Neural cell (in vitro differentiated cells): Measurements from ENCODE around the gene GUCA1A. TPM values are rescaled to one million over a fixed set of nuclear protein-coding genes. Genes with fewer than 3 reads are reported as not detected.
"Not testable (repeated sequence)": the region's sequence is repeated elsewhere in the genome, so short reads cannot be mapped to it uniquely, and the experiment has no call there.

Experiments used
- H2AFZ ChIP-seq: fragments of 200-600, 300-800 bp; sonication (generic), shearing (Covaris generic); 2 replicates; pipeline ENCODE4 v1.6.0; 2014; ENCODE audit warnings: low read depth, mild to moderate bottlenecking, antibody characterized with exemption, low read length, moderate library complexity
- H3F3A ChIP-seq: fragments of 200-600 bp; shearing (Covaris generic); 2 replicates; pipeline ENCODE4 v1.6.1; 2016; ENCODE audit warnings: mild to moderate bottlenecking, moderate library complexity, mixed read lengths, antibody characterized with exemption, low read length; ENCODE audit not compliant: insufficient read depth, poor library complexity, severe bottlenecking
- H3K27ac ChIP-seq: fragments of 200-600, 300-800 bp; sonication (generic), shearing (Covaris generic); 2 replicates; pipeline ENCODE4 v1.5.1; 2014; ENCODE audit warnings: mild to moderate bottlenecking, low read length, moderate library complexity
- H3K27me3 ChIP-seq: fragments of 300-800, 200-600 bp; sonication (generic), shearing (Covaris generic); 2 replicates; pipeline ENCODE4 v1.6.0; 2014; ENCODE audit warnings: mild to moderate bottlenecking, low read depth, low read length, moderate library complexity; ENCODE audit not compliant: insufficient read depth
- H3K36me3 ChIP-seq: fragments of 300-800, 200-600 bp; sonication (generic), shearing (Covaris generic); 2 replicates; pipeline ENCODE4 v1.5.1; 2014; ENCODE audit warnings: mild to moderate bottlenecking, antibody characterized with exemption, low read length, moderate library complexity; ENCODE audit not compliant: insufficient read depth
- H3K4me2 ChIP-seq: fragments of 300-800, 200-600 bp; sonication (generic), shearing (Covaris generic); 2 replicates; pipeline ENCODE4 v1.6.0; 2014; ENCODE audit warnings: mild to moderate bottlenecking, low read length
- H3K4me3 ChIP-seq: fragments of 300-800, 200-600 bp; sonication (generic), shearing (Covaris generic); 2 replicates; pipeline ENCODE4 v1.5.1; 2014; ENCODE audit warnings: mild to moderate bottlenecking, low read length, moderate library complexity
- H3K79me2 ChIP-seq: fragments of 200-600 bp; shearing (Covaris generic); replicated peaks from 2 replicates; pipeline ENCODE4 v1.6.0; 2014; ENCODE audit warnings: mild to moderate bottlenecking, low read length, moderate library complexity; ENCODE audit not compliant: insufficient read depth
- H3K9ac ChIP-seq: fragments of 300-800, 200-600 bp; sonication (generic), shearing (Covaris generic); 2 replicates; pipeline ENCODE4 v1.6.1; 2016; ENCODE audit warnings: mild to moderate bottlenecking, low read length, mixed read lengths
- H3K9me2 ChIP-seq: fragments of 200-600 bp; shearing (Covaris generic); 2 replicates; pipeline ENCODE4 v1.6.1; 2016; ENCODE audit warnings: mild to moderate bottlenecking, low read length, mixed read lengths; ENCODE audit not compliant: insufficient read depth
- H3K9me3 ChIP-seq: fragments of 200-600, 300-800 bp; sonication (generic), shearing (Covaris generic); 2 replicates; pipeline ENCODE4 v1.6.1; 2016; ENCODE audit warnings: mild to moderate bottlenecking, mixed run types, low read length, moderate library complexity, mixed read lengths
- H4K20me1 ChIP-seq: fragments of 200-600 bp; shearing (Covaris generic); 2 replicates; pipeline ENCODE4 v1.6.1; 2016; ENCODE audit warnings: mild to moderate bottlenecking, mixed run types; ENCODE audit not compliant: insufficient read depth
- CTCF ChIP-seq: fragments of 450-650 bp; IDR thresholded peaks from 2 replicates; pipeline ENCODE4 v1.5.1; 2014; ENCODE audit warnings: antibody characterized with exemption, mild to moderate bottlenecking, moderate library complexity; ENCODE audit not compliant: poor library complexity, severe bottlenecking
- EP300 ChIP-seq: fragments of 450-650 bp; conservative IDR thresholded peaks from 2 replicates; pipeline ENCODE4 v1.6.1; 2014; ENCODE audit warnings: antibody characterized with exemption, mild to moderate bottlenecking, moderate library complexity; ENCODE audit not compliant: poor library complexity, severe bottlenecking
- RAD21 ChIP-seq: fragments of 450-650 bp; conservative IDR thresholded peaks from 2 replicates; pipeline ENCODE4 v1.6.1; 2014; ENCODE audit warnings: antibody characterized with exemption, mild to moderate bottlenecking, moderate library complexity
- REST ChIP-seq: IDR thresholded peaks from 2 replicates; pipeline ENCODE4 v1.6.1; 2012; ENCODE audit warnings: borderline replicate concordance
- SMC3 ChIP-seq: fragments of 450-650 bp; conservative IDR thresholded peaks from 2 replicates; pipeline ENCODE4 v1.6.1; 2014; ENCODE audit warnings: antibody characterized with exemption, mild to moderate bottlenecking, moderate library complexity; ENCODE audit not compliant: poor library complexity
- TAF1 ChIP-seq: IDR thresholded peaks from 2 replicates; pipeline ENCODE4 v1.6.1; 2012; ENCODE audit warnings: low read depth
- polyA plus RNA-seq: library from polyadenylated mRNA; depleted of rRNA; stranded (reverse); fragments of >200 nt; gene quantifications from 2 replicates; pipeline ENCODE4 v1.2.3, GENCODE V29; 2014

The GUCA1A gene
- polyA plus RNA-seq, 1 donor from 2014 or later = 0.78 TPM

GRCh38 chr6:42166444-42167141 lies 6.6 kb upstream of the GUCA1A start:
- no peak overlapping the region for H3K27ac ChIP-seq

GRCh38 chr6:42168650-42169049 lies 4.5 kb upstream of the GUCA1A start:
- Histone ChIP-seq H3K27me3 (no peaks in the 10 kb centered on the region), H4K20me1 (no peaks in the 10 kb centered on the region), H3K27ac (no peak overlapping the region), H3K4me2 (no peak overlapping the region), H3F3A (no peaks in the 10 kb centered on the region), H3K4me3 (no peak overlapping the region), H3K79me2 (no peaks in the 10 kb centered on the region), H2AFZ (no peak overlapping the region), H3K9me2 (no peaks in the 10 kb centered on the region), H3K36me3 (no peaks in the 10 kb centered on the region), H3K9ac (no peak overlapping the region), H3K9me3 (no peaks in the 10 kb centered on the region)
- no peak for TF ChIP-seq EP300

More at GRCh38 chr6:42166444-42167141, 6.6 kb upstream of the GUCA1A start:
- no peak overlapping the region for H3K4me2 ChIP-seq
- H3K9ac ChIP-seq = no peak overlapping the region
- no peaks in the 10 kb centered on the region for H3K9me3 ChIP-seq
- TF ChIP-seq REST = no peak
- peak; percentile 80 for TF ChIP-seq CTCF
- no peak for TF ChIP-seq TAF1
- peak; percentile 75 for TF ChIP-seq RAD21
- TF ChIP-seq SMC3 = peak; percentile 66
- no peaks in the 10 kb centered on the region for H3F3A ChIP-seq
- H2AFZ ChIP-seq = no peak overlapping the region
- H3K4me3 ChIP-seq = no peak overlapping the region
- no peaks in the 10 kb centered on the region for H4K20me1 ChIP-seq
- no peaks in the 10 kb centered on the region for H3K36me3 ChIP-seq
- no peaks in the 10 kb centered on the region for H3K27me3 ChIP-seq
- no peaks in the 10 kb centered on the region for H3K9me2 ChIP-seq
- H3K79me2 ChIP-seq = no peaks in the 10 kb centered on the region

- H3K4me2 ChIP-seq, H3K36me3 ChIP-seq, H3K9ac ChIP-seq, H4K20me1 ChIP-seq, H3K9me2 ChIP-seq, H3K27me3 ChIP-seq, H3K79me2 ChIP-seq, H3K27ac ChIP-seq, H3F3A ChIP-seq, H2AFZ ChIP-seq, H3K4me3 ChIP-seq, H3K9me3 ChIP-seq: not testable (repeated sequence)
Measured at GRCh38 chr6:42169780-42170179, 3.4 kb upstream of the GUCA1A start.
